ENCODE results near the gene RHEBL1. TPM values are rescaled to one million over a fixed set of nuclear protein-coding genes. Genes with fewer than 3 reads are reported as not detected.

The RHEBL1 gene
- total and polyA plus RNA-seq, 7 donors = 0.21 to 1.2 (median 0.77) TPM; not detected in 3

- H3K9me3 ChIP-seq = no peaks in the 10 kb centered on the region
- TF ChIP-seq CTCF (IDR thresholded peaks at IDR 0.05) = no peak
- intact Hi-C loops (cut with DNase I) = loop anchor here in 1 of 2 donors (5.0 kb wide), 1 partner anchor 36 kb away; the partner anchor contains the start of gene KMT2D
- H3K4me3 ChIP-seq = no peak overlapping the region
- H3K36me3 ChIP-seq (ENCODE audit: insufficient read depth in 1 of 2, low read depth in 1 of 2) = peaks cover 2 to 75% of the 10 kb centered on the region in 2 donors
- peaks cover 0 to 15% (median 4%) of the 10 kb centered on the region in 3 donors for H3K27me3 ChIP-seq (ENCODE audit: insufficient read depth in 3 of 3, low read length in 2 of 3)
- WGBS, 3 donors = 82 to 91% (median 88%) methylated on average over 2 of the region's 2 CpGs
- peaks cover 11% of the 10 kb centered on the region for H3K4me1 ChIP-seq
- H3K27ac ChIP-seq = no peak overlapping the region
- ATAC-seq = no peak
- no peak for DNase-seq
Measured at GRCh38 chr12:49098703-49099102, 28.9 kb upstream of the RHEBL1 start.

- peaks cover 0 to 69% of the 10 kb centered on the region in 2 donors for H3K36me3 ChIP-seq (ENCODE audit: insufficient read depth in 1 of 2, low read depth in 1 of 2)
- ATAC-seq (peak; percentile 50 to 66 (median 57)), DNase-seq (peak in 1 of 2 donors; percentile 62)
- H3K27ac ChIP-seq = no peak overlapping the region
- 49 to 59% (median 51%) methylated on average over 4 of the region's 4 CpGs for WGBS, 3 donors
- H3K9me3 ChIP-seq = no peaks in the 10 kb centered on the region
- peak; percentile 71 for TF ChIP-seq CTCF (IDR thresholded peaks at IDR 0.05)
- intact Hi-C loops (cut with DNase I) = loop anchor here in 1 of 2 donors (5.0 kb wide), 1 partner anchor 36 kb away; the partner anchor contains the start of gene KMT2D
- H3K27me3 ChIP-seq (ENCODE audit: insufficient read depth in 3 of 3, low read length in 2 of 3) = peaks cover 0 to 20% (median 4%) of the 10 kb centered on the region in 3 donors
- H3K4me3 ChIP-seq = no peak overlapping the region
- peaks cover 13% of the 10 kb centered on the region for H3K4me1 ChIP-seq
Measured at GRCh38 chr12:49098035-49098451, 28.3 kb upstream of the RHEBL1 start.

GRCh38 chr12:49097381-49097780, 27.6 kb upstream of the RHEBL1 start:
- no peak overlapping the region for H3K4me3 ChIP-seq
- no peaks in the 10 kb centered on the region for H3K9me3 ChIP-seq
- DNase-seq (no peak), ATAC-seq (no peak)
- H3K36me3 ChIP-seq (ENCODE audit: insufficient read depth in 1 of 2, low read depth in 1 of 2) = peaks cover 0 to 62% of the 10 kb centered on the region in 2 donors
- intact Hi-C loops (cut with DNase I) = loop anchor here in 1 of 2 donors (5.0 kb wide), 1 partner anchor 35 kb away; the partner anchor contains the start of gene KMT2D
- 24 to 36% (median 29%) methylated on average over 3 of the region's 3 CpGs for WGBS, 3 donors
- H3K4me1 ChIP-seq = peaks cover 14% of the 10 kb centered on the region
- H3K27ac ChIP-seq = no peak overlapping the region
- peaks cover 0 to 23% (median 8%) of the 10 kb centered on the region in 3 donors for H3K27me3 ChIP-seq (ENCODE audit: insufficient read depth in 3 of 3, low read length in 2 of 3)
- TF ChIP-seq CTCF (IDR thresholded peaks at IDR 0.05) = no peak

GRCh38 chr12:49094975-49095365, 25.2 kb upstream of the RHEBL1 start:
- no peak for TF ChIP-seq CTCF (IDR thresholded peaks at IDR 0.05)
- 23 to 47% (median 32%) methylated on average over 2 of the region's 2 CpGs for WGBS, 3 donors
- Histone ChIP-seq H3K27me3 (ENCODE audit: insufficient read depth in 3 of 3, low read length in 2 of 3) (peaks cover 0 to 45% (median 15%) of the 10 kb centered on the region in 3 donors), H3K27ac (no peak overlapping the region), H3K4me3 (peak overlapping the region; percentile 52), H3K9me3 (no peaks in the 10 kb centered on the region), H3K4me1 (peaks cover 22% of the 10 kb centered on the region), H3K36me3 (ENCODE audit: insufficient read depth in 1 of 2, low read depth in 1 of 2) (peaks cover 0 to 38% of the 10 kb centered on the region in 2 donors)
- DNase-seq (no peak), ATAC-seq (no peak)
- intact Hi-C loops (cut with DNase I) = loop anchor here in 1 of 2 donors (5.0 kb wide), 1 partner anchor 33 kb away; the partner anchor contains the start of gene KMT2D

Data from psoas muscle (tissue), 8 donors.